ENCODE measurements around the gene CHID1. TPM values are rescaled to one million over a fixed set of nuclear protein-coding genes. Genes with fewer than 3 reads are reported as not detected.
A peak's percentile ranks its signal among the peaks of the same experiment; 100 is the strongest.

The CHID1 gene
- total and polyA plus RNA-seq, 4 donors: 41.7 to 92.2 (median 48.8) TPM

- Histone ChIP-seq H3K9ac (ENCODE audit: insufficient read depth in 1 of 2, low read length in 2 of 2) (no peak overlapping the region), H3K4me1 (ENCODE audit: control insufficient read depth in 5 of 5, insufficient read depth in 5 of 5, low read length in 5 of 5) (peaks cover 0 to 27% (median 0%) of the 10 kb centered on the region in 5 donors), H3K9me3 (ENCODE audit: control insufficient read depth in 4 of 4, insufficient read depth in 3 of 4, low read length in 3 of 4) (no peaks in the 10 kb centered on the region), H3K27me3 (ENCODE audit: control insufficient read depth in 3 of 3, insufficient read depth in 3 of 3, low read length in 2 of 3) (no peaks in the 10 kb centered on the region), H3K36me3 (ENCODE audit: control insufficient read depth in 4 of 4, insufficient read depth in 4 of 4, low read length in 4 of 4) (peaks cover 0 to 54% (median 4%) of the 10 kb centered on the region in 4 donors), H3K27ac (ENCODE audit: low read depth in 1 of 2, low read length in 1 of 2) (no peak overlapping the region), H3K4me3 (no peak overlapping the region)
- TF ChIP-seq CTCF (IDR thresholded peaks at IDR 0.05; ENCODE audit: control extremely low read depth, extremely low read depth): no peak
- ATAC-seq (ENCODE audit: insufficient read depth, low FRiP score) (no peak), DNase-seq (no peak)
- 91% methylated on average over 10 to 11 of the region's 11 CpGs for WGBS, 2 donors
These were observed 45.7 kb downstream of the CHID1 start for GRCh38 chr11:864898-865297.

GRCh38 chr11:863910-864827 lies 46.4 kb downstream of the CHID1 start:
- Histone ChIP-seq H3K36me3 (ENCODE audit: control insufficient read depth in 4 of 4, insufficient read depth in 4 of 4, low read length in 4 of 4) (peaks cover 0 to 54% (median 4%) of the 10 kb centered on the region in 4 donors), H3K4me1 (ENCODE audit: control insufficient read depth in 5 of 5, insufficient read depth in 5 of 5, low read length in 5 of 5) (peaks cover 0 to 34% (median 5%) of the 10 kb centered on the region in 5 donors), H3K9me3 (ENCODE audit: control insufficient read depth in 4 of 4, insufficient read depth in 3 of 4, low read length in 3 of 4) (no peaks in the 10 kb centered on the region), H3K27ac (ENCODE audit: low read depth in 1 of 2, low read length in 1 of 2) (no peak overlapping the region), H3K27me3 (ENCODE audit: control insufficient read depth in 3 of 3, insufficient read depth in 3 of 3, low read length in 2 of 3) (no peaks in the 10 kb centered on the region), H3K4me3 (no peak overlapping the region), H3K9ac (ENCODE audit: insufficient read depth in 1 of 2, low read length in 2 of 2) (no peak overlapping the region)
- TF ChIP-seq CTCF (IDR thresholded peaks at IDR 0.05; ENCODE audit: control extremely low read depth, extremely low read depth): no peak
- WGBS, 2 donors: 92 to 94% methylated on average over 31 of the region's 31 CpGs
- ATAC-seq (ENCODE audit: insufficient read depth, low FRiP score): no peak
- DNase-seq: no peak

- H3K27ac ChIP-seq (ENCODE audit: low read depth in 1 of 2, low read length in 1 of 2): no peak overlapping the region
- no peak overlapping the region for H3K9ac ChIP-seq (ENCODE audit: insufficient read depth in 1 of 2, low read length in 2 of 2)
- WGBS, 2 donors: 89 to 90% methylated on average over 24 of the region's 24 CpGs
- H3K4me1 ChIP-seq (ENCODE audit: control insufficient read depth in 5 of 5, insufficient read depth in 5 of 5, low read length in 5 of 5): peaks cover 0 to 35% (median 12%) of the 10 kb centered on the region in 5 donors
- no peaks in the 10 kb centered on the region for H3K9me3 ChIP-seq (ENCODE audit: control insufficient read depth in 4 of 4, insufficient read depth in 3 of 4, low read length in 3 of 4)
- H3K27me3 ChIP-seq (ENCODE audit: control insufficient read depth in 3 of 3, insufficient read depth in 3 of 3, low read length in 2 of 3): no peaks in the 10 kb centered on the region
- H3K36me3 ChIP-seq (ENCODE audit: control insufficient read depth in 4 of 4, insufficient read depth in 4 of 4, low read length in 4 of 4): peaks cover 0 to 52% (median 2%) of the 10 kb centered on the region in 4 donors
- ATAC-seq (ENCODE audit: insufficient read depth, low FRiP score): no peak
- H3K4me3 ChIP-seq: no peak overlapping the region
- peak; percentile 45 to 48 (median 46) for DNase-seq
- no peak for TF ChIP-seq CTCF (IDR thresholded peaks at IDR 0.05; ENCODE audit: control extremely low read depth, extremely low read depth)
These were observed 47.3 kb downstream of the CHID1 start for GRCh38 chr11:863023-863909.
